HepG2 (cell line): Measurements from ENCODE around the gene APOC1. TPM values are rescaled to one million over a fixed set of nuclear protein-coding genes. Genes with fewer than 3 reads are reported as not detected.
A peak's percentile ranks its signal among the peaks of the same experiment; 100 is the strongest.

ENCODE experiments used
- AGO2 ChIP-seq: fragments of 200-400 bp; formaldehyde crosslinking; optimal IDR thresholded peaks from 2 replicates; pipeline ENCODE3; 2017; ENCODE audit warnings: mild to moderate bottlenecking, low read depth, low read length, moderate library complexity
- BRD4 ChIP-seq: sonication (generic); formaldehyde crosslinking; IDR thresholded peaks from 2 replicates; pipeline ENCODE4 v1.4.0; 2020; ENCODE audit warnings: missing genetic modification reagents
- CREM ChIP-seq, 2 experiments: sonication (generic) in 1 of 2; formaldehyde crosslinking in 1 of 2; IDR thresholded peaks; 2 replicates each; pipeline versions ENCODE4 v1.4.0 to v1.6.1; 2016 to 2020; ENCODE audit warnings: antibody characterized with exemption in 1 of 2, mild to moderate bottlenecking in 1 of 2, missing genetic modification reagents in 1 of 2
- EEA1 ChIP-seq: sonication (generic); formaldehyde crosslinking; IDR thresholded peaks from 2 replicates; pipeline ENCODE4 v1.5.1; 2020; ENCODE audit warnings: mild to moderate bottlenecking, missing genetic modification reagents, borderline replicate concordance
- NRL ChIP-seq: sonication (generic); formaldehyde crosslinking; IDR thresholded peaks from 2 replicates; pipeline ENCODE4 v1.5.0; 2020; ENCODE audit warnings: missing genetic modification reagents, mild to moderate bottlenecking, moderate library complexity, borderline replicate concordance
- PTBP1 ChIP-seq: fragments of 200-400 bp; formaldehyde crosslinking; IDR thresholded peaks from 2 replicates; pipeline ENCODE4 v1.6.1; 2018; ENCODE audit warnings: low read length, low read depth; ENCODE audit not compliant: poor library complexity, severe bottlenecking
- RFXAP ChIP-seq: sonication (generic); formaldehyde crosslinking; IDR thresholded peaks from 2 replicates; pipeline ENCODE4 v1.4.0; 2020; ENCODE audit warnings: missing genetic modification reagents, borderline replicate concordance
- SAP130 ChIP-seq: IDR thresholded peaks from 2 replicates; pipeline ENCODE4 v1.6.1; 2016; ENCODE audit warnings: low read depth
- SSRP1 ChIP-seq: IDR thresholded peaks from 2 replicates; pipeline ENCODE4 v1.6.1; 2016; ENCODE audit warnings: control low read depth
- ZNF350 ChIP-seq: sonication (generic); formaldehyde crosslinking; IDR thresholded peaks from 2 replicates; pipeline ENCODE4 v1.4.0; 2020; ENCODE audit warnings: mild to moderate bottlenecking, low read depth, missing genetic modification reagents, borderline replicate concordance
- ZNF446 ChIP-seq: sonication (generic); formaldehyde crosslinking; IDR thresholded peaks from 2 replicates; pipeline ENCODE4 v1.5.0; 2020; ENCODE audit warnings: mild to moderate bottlenecking, missing genetic modification reagents
- ZNF543 ChIP-seq: sonication (generic); formaldehyde crosslinking; IDR thresholded peaks from 2 replicates; pipeline ENCODE4 v1.4.0; 2020; ENCODE audit warnings: mild to moderate bottlenecking, missing genetic modification reagents
- ZNF670 ChIP-seq: sonication (generic); formaldehyde crosslinking; IDR thresholded peaks from 2 replicates; pipeline ENCODE4 v1.8.0; 2022; ENCODE audit warnings: mild to moderate bottlenecking, missing genetic modification reagents, borderline replicate concordance
- ZNF83 ChIP-seq: sonication (generic); formaldehyde crosslinking; IDR thresholded peaks from 2 replicates; pipeline ENCODE4 v1.4.0; 2020; ENCODE audit warnings: missing genetic modification reagents, mild to moderate bottlenecking, borderline replicate concordance
- polyA plus RNA-seq, 8 experiments: library from polyadenylated mRNA; depleted of rRNA in 3 of 8; stranded (reverse) in 7 of 8; unstranded in 1 of 8; fragments of >200 nt; fragmentation: Illumina TruSeq in 4 of 8; extraction: Trizol in 4 of 8; gene quantifications; 2 replicates each; pipeline versions ENCODE4 v1.2.1 to v1.2.3, GENCODE V29; 2011 to 2016; ENCODE audit warnings: low read depth in 4 of 8, missing spikeins in 1 of 8, mixed read lengths in 1 of 8; ENCODE audit not compliant: insufficient read depth in 1 of 8
- total RNA-seq, 5 experiments: library from RNA; depleted of rRNA; stranded (reverse); fragments of >200 nt; fragmentation: Illumina TruSeq; extraction: Trizol; gene quantifications; 2 replicates each; pipeline ENCODE4 v1.2.3, GENCODE V29; 2016; ENCODE audit warnings: low read depth in 1 of 5
- TF ChIP-seq, protein P1 (sequence below): sonication (generic); formaldehyde crosslinking; IDR thresholded peaks from 2 replicates; pipeline ENCODE4 v1.4.0; 2020; ENCODE audit warnings: missing genetic modification reagents
- TF ChIP-seq, protein P2 (sequence below): sonication (generic); formaldehyde crosslinking; IDR thresholded peaks from 2 replicates; pipeline ENCODE4 v1.4.0; 2020; ENCODE audit warnings: missing genetic modification reagents, borderline replicate concordance
- TF ChIP-seq, protein P3 (sequence below): sonication (generic); formaldehyde crosslinking; IDR thresholded peaks from 2 replicates; pipeline ENCODE4 v1.5.0; 2020; ENCODE audit warnings: missing genetic modification reagents
- TF ChIP-seq, protein P4 (sequence below): IDR thresholded peaks from 2 replicates; pipeline ENCODE4 v1.6.1; 2016

The APOC1 gene
- total and polyA plus RNA-seq, 2 of the 13 experiments (the other 11 are each of a cell fraction or from before 2014, with no cell fraction given), result 600 to 1,235 TPM

DNA sequence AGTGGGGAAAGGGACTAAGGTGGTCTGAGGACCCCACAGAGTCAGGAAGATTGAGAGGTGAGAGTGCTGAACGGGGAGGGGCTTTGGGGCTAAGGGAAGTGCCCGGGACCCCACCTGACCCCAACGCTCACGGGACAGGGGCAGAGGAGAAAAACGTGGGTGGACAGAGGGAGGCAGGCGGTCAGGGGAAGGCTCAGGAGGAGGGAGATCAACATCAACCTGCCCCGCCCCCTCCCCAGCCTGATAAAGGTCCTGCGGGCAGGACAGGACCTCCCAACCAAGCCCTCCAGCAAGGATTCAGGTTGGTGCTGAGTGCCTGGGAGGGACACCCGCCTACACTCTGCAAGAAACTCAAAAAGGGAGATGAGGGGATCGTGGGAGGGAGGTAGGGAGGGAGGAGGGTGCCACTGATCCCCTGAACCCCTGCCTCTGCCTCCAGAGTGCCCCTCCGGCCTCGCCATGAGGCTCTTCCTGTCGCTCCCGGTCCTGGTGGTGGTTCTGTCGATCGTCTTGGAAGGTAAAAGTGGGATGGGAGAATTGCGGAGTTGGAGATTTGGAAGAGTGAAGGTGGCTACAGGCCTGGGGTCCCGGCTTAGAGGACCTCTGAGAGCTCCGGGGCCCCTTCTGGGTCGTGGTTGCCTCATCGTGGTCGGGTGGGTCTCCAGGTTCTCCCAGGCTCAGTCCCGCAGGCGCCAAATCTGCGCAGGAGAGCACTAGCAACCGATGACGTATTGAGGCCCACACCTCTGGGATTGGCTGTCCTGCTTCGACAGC is at the start of gene APOC1 (continued):
- TF ChIP-seq, protein P1, sequence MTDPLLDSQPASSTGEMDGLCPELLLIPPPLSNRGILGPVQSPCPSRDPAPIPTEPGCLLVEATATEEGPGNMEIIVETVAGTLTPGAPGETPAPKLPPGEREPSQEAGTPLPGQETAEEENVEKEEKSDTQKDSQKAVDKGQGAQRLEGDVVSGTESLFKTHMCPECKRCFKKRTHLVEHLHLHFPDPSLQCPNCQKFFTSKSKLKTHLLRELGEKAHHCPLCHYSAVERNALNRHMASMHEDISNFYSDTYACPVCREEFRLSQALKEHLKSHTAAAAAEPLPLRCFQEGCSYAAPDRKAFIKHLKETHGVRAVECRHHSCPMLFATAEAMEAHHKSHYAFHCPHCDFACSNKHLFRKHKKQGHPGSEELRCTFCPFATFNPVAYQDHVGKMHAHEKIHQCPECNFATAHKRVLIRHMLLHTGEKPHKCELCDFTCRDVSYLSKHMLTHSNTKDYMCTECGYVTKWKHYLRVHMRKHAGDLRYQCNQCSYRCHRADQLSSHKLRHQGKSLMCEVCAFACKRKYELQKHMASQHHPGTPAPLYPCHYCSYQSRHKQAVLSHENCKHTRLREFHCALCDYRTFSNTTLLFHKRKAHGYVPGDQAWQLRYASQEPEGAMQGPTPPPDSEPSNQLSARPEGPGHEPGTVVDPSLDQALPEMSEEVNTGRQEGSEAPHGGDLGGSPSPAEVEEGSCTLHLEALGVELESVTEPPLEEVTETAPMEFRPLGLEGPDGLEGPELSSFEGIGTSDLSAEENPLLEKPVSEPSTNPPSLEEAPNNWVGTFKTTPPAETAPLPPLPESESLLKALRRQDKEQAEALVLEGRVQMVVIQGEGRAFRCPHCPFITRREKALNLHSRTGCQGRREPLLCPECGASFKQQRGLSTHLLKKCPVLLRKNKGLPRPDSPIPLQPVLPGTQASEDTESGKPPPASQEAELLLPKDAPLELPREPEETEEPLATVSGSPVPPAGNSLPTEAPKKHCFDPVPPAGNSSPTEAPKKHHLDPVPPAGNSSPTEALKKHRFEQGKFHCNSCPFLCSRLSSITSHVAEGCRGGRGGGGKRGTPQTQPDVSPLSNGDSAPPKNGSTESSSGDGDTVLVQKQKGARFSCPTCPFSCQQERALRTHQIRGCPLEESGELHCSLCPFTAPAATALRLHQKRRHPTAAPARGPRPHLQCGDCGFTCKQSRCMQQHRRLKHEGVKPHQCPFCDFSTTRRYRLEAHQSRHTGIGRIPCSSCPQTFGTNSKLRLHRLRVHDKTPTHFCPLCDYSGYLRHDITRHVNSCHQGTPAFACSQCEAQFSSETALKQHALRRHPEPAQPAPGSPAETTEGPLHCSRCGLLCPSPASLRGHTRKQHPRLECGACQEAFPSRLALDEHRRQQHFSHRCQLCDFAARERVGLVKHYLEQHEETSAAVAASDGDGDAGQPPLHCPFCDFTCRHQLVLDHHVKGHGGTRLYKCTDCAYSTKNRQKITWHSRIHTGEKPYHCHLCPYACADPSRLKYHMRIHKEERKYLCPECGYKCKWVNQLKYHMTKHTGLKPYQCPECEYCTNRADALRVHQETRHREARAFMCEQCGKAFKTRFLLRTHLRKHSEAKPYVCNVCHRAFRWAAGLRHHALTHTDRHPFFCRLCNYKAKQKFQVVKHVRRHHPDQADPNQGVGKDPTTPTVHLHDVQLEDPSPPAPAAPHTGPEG (CRISPR knock-in tag), result peak; percentile 43; the same call in 1 of the 2 replicates
- TF ChIP-seq, protein P2, sequence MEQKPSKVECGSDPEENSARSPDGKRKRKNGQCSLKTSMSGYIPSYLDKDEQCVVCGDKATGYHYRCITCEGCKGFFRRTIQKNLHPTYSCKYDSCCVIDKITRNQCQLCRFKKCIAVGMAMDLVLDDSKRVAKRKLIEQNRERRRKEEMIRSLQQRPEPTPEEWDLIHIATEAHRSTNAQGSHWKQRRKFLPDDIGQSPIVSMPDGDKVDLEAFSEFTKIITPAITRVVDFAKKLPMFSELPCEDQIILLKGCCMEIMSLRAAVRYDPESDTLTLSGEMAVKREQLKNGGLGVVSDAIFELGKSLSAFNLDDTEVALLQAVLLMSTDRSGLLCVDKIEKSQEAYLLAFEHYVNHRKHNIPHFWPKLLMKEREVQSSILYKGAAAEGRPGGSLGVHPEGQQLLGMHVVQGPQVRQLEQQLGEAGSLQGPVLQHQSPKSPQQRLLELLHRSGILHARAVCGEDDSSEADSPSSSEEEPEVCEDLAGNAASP (CRISPR knock-in tag), result peak; percentile 57; the same call in 1 of the 2 replicates
- TF ChIP-seq, protein P3, sequence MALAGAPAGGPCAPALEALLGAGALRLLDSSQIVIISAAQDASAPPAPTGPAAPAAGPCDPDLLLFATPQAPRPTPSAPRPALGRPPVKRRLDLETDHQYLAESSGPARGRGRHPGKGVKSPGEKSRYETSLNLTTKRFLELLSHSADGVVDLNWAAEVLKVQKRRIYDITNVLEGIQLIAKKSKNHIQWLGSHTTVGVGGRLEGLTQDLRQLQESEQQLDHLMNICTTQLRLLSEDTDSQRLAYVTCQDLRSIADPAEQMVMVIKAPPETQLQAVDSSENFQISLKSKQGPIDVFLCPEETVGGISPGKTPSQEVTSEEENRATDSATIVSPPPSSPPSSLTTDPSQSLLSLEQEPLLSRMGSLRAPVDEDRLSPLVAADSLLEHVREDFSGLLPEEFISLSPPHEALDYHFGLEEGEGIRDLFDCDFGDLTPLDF (CRISPR knock-in tag), result 0 out of 2 replicates have a peak, but pooled peaks have one; percentile 36
- TF ChIP-seq EEA1 (CRISPR knock-in tag) (0 out of 2 replicates have a peak, but pooled peaks have one; percentile 61), SAP130 (CRISPR knock-in tag) (peak; percentile 9; the same call in 1 of the 2 replicates), ZNF543 (CRISPR knock-in tag) (0 out of 2 replicates have a peak, but pooled peaks have one; percentile 20), ZNF446 (CRISPR knock-in tag) (0 out of 2 replicates have a peak, but pooled peaks have one; percentile 63), NRL (CRISPR knock-in tag) (0 out of 2 replicates have a peak, but pooled peaks have one; percentile 26), CREM (IDR thresholded peaks at IDR 0.05) (peak; percentile 94), CREM (CRISPR knock-in tag; IDR thresholded peaks at IDR 0.05) (peak; percentile 59; the same call in 1 of the 2 replicates), ZNF83 (peak; percentile 60; the same call in 1 of the 2 replicates), RFXAP (peak; percentile 100), PTBP1 (peak; percentile 21), ZNF350 (CRISPR knock-in tag) (peak; percentile 48; the same call in 1 of the 2 replicates), ZNF670 (peak; percentile 82; the same call in 1 of the 2 replicates), SSRP1 (CRISPR knock-in tag) (0 out of 2 replicates have a peak, but pooled peaks have one; percentile 13), AGO2 (peak; percentile 53), BRD4 (0 out of 2 replicates have a peak, but pooled peaks have one; percentile 39)
- TF ChIP-seq, protein P4, sequence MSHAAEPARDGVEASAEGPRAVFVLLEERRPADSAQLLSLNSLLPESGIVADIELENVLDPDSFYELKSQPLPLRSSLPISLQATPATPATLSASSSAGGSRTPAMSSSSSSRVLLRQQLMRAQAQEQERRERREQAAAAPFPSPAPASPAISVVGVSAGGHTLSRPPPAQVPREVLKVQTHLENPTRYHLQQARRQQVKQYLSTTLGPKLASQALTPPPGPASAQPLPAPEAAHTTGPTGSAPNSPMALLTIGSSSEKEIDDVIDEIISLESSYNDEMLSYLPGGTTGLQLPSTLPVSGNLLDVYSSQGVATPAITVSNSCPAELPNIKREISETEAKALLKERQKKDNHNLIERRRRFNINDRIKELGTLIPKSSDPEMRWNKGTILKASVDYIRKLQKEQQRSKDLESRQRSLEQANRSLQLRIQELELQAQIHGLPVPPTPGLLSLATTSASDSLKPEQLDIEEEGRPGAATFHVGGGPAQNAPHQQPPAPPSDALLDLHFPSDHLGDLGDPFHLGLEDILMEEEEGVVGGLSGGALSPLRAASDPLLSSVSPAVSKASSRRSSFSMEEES (CRISPR knock-in tag), result peak; percentile 36; the same call in 1 of the 2 replicates
